ENCODE data around the gene DCUN1D3. TPM values are rescaled to one million over a fixed set of nuclear protein-coding genes. Genes with fewer than 3 reads are reported as not detected.

DCUN1D3 gene
- total RNA-seq, 1 experiment from 2014 or later, result 16.1 TPM

DNA sequence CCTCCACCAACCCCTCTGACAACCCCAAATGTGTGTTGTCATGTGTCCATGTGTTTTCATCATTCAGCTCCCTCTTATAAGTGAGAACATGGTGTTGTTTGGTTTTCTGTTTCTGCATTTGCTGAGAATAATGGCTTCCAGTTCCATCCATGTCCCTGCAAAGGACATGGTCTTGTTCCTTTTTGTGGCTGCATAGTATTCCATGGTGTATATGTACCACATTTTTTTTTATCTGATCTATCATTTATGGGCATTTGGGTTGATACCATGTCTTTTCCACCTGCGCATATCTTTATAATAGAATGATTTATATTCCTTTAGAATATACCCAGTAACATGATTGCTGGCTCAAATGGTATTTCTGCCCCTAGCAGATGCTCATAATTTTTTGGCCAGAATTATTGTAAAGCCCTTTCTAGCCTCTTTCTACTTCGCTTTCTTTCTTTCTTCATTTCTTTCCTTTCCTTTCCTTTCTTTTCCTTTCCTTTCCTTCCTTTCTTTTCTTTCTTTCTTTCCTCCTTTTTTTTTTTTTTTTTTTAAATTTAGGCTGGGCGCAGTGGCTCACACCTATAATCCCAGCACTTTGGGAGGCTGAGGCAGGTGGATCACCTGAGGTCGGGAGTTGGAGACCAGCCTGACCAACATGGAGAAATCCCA, 81.1 kb downstream of the DCUN1D3 start:
- Histone ChIP-seq H2BK12ac (ENCODE audit: insufficient read length, low read depth, low read length) (no peak overlapping the region), H3K18ac (ENCODE audit: insufficient read length, low read depth, low read length) (no peak overlapping the region), H3K27ac (ENCODE audit: insufficient read length, low read depth, low read length) (no peak overlapping the region), H3K27me3 (ENCODE audit: insufficient read depth, low read length) (no peaks in the 10 kb centered on the region), H3T11ph (ENCODE audit: low read length) (no peak overlapping the region), H2BK15ac (ENCODE audit: low read depth, low read length) (no peak overlapping the region), H3K23ac (ENCODE audit: insufficient read length, low read depth, low read length) (no peak overlapping the region), H4K20me1 (ENCODE audit: control insufficient read depth, insufficient read depth, insufficient read length) (no peaks in the 10 kb centered on the region), H3K9ac (ENCODE audit: extremely low read depth, insufficient read length, low read length) (no peak overlapping the region), H2AFZ (ENCODE audit: low read length) (no peak overlapping the region), H2BK20ac (ENCODE audit: low read depth, low read length, poor library complexity, severe bottlenecking) (no peak overlapping the region), H3K4ac (ENCODE audit: low read depth, low read length) (no peak overlapping the region), H4K5ac (ENCODE audit: insufficient read length, low read depth, low read length) (no peak overlapping the region), H3K14ac (ENCODE audit: insufficient read depth, low read length) (no peak overlapping the region), H2BK120ac (ENCODE audit: low read depth, low read length, poor library complexity, severe bottlenecking) (no peak overlapping the region), H3K23me2 (ENCODE audit: insufficient read length, low read depth, low read length, poor library complexity, severe bottlenecking) (no peaks in the 10 kb centered on the region), H3K56ac (ENCODE audit: insufficient read length, low read depth, low read length) (no peak overlapping the region), H3K9me3 (ENCODE audit: control insufficient read depth, low read depth, low read length) (no peaks in the 10 kb centered on the region), H4K8ac (replicated peaks; ENCODE audit: insufficient read length, low read depth, low read length) (no peak overlapping the region), H3K79me1 (ENCODE audit: insufficient read depth, low read depth, low read length, poor library complexity, severe bottlenecking) (no peaks in the 10 kb centered on the region), H2AK5ac (ENCODE audit: insufficient read length, low read length) (no peak overlapping the region), H4K91ac (ENCODE audit: insufficient read length, low read depth, low read length) (no peak overlapping the region), H3K4me1 (ENCODE audit: insufficient read depth, low read length) (no peaks in the 10 kb centered on the region), H2BK5ac (ENCODE audit: insufficient read length, low read length) (no peak overlapping the region), H3K79me2 (ENCODE audit: insufficient read depth, low read length) (no peaks in the 10 kb centered on the region), H3K4me2 (ENCODE audit: insufficient read depth, insufficient read length, low read length) (no peak overlapping the region)
- H3K27ac Mint-ChIP-seq, result no peak overlapping the region
- TF ChIP-seq, protein P1, sequence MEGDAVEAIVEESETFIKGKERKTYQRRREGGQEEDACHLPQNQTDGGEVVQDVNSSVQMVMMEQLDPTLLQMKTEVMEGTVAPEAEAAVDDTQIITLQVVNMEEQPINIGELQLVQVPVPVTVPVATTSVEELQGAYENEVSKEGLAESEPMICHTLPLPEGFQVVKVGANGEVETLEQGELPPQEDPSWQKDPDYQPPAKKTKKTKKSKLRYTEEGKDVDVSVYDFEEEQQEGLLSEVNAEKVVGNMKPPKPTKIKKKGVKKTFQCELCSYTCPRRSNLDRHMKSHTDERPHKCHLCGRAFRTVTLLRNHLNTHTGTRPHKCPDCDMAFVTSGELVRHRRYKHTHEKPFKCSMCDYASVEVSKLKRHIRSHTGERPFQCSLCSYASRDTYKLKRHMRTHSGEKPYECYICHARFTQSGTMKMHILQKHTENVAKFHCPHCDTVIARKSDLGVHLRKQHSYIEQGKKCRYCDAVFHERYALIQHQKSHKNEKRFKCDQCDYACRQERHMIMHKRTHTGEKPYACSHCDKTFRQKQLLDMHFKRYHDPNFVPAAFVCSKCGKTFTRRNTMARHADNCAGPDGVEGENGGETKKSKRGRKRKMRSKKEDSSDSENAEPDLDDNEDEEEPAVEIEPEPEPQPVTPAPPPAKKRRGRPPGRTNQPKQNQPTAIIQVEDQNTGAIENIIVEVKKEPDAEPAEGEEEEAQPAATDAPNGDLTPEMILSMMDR (conservative IDR thresholded peaks at IDR 0.05), result no peak
- no peaks in the 10 kb centered on the region for H3K4me1 Mint-ChIP-seq
- no CpG with 5 or more reads among the region's 4 CpGs for WGBS (ENCODE audit: extremely low coverage, insufficient read length, low lambda C conversion rate)
- H3K36me3 Mint-ChIP-seq (ENCODE audit: insufficient read depth in 1 of 3, low read depth in 3 of 3), result peaks cover 9 to 63% (median 41%) of the 10 kb centered on the region in 3 experiments
- no peak for DNase-seq
- H3K27me3 Mint-ChIP-seq (ENCODE audit: low read depth), result no peaks in the 10 kb centered on the region
- H3K9me3 Mint-ChIP-seq, result no peaks in the 10 kb centered on the region
- H3K4me3 Mint-ChIP-seq, result no peak overlapping the region
